ENCODE results near the gene COBLL1. TPM values are rescaled to one million over a fixed set of nuclear protein-coding genes. Genes with fewer than 3 reads are reported as not detected.
A peak's percentile ranks its signal among the peaks of the same experiment; 100 is the strongest.

Gene COBLL1, protein sequence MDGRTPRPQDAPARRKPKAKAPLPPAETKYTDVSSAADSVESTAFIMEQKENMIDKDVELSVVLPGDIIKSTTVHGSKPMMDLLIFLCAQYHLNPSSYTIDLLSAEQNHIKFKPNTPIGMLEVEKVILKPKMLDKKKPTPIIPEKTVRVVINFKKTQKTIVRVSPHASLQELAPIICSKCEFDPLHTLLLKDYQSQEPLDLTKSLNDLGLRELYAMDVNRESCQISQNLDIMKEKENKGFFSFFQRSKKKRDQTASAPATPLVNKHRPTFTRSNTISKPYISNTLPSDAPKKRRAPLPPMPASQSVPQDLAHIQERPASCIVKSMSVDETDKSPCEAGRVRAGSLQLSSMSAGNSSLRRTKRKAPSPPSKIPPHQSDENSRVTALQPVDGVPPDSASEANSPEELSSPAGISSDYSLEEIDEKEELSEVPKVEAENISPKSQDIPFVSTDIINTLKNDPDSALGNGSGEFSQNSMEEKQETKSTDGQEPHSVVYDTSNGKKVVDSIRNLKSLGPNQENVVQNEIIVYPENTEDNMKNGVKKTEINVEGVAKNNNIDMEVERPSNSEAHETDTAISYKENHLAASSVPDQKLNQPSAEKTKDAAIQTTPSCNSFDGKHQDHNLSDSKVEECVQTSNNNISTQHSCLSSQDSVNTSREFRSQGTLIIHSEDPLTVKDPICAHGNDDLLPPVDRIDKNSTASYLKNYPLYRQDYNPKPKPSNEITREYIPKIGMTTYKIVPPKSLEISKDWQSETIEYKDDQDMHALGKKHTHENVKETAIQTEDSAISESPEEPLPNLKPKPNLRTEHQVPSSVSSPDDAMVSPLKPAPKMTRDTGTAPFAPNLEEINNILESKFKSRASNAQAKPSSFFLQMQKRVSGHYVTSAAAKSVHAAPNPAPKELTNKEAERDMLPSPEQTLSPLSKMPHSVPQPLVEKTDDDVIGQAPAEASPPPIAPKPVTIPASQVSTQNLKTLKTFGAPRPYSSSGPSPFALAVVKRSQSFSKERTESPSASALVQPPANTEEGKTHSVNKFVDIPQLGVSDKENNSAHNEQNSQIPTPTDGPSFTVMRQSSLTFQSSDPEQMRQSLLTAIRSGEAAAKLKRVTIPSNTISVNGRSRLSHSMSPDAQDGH
- 37.1 and 47.0 TPM in 2 replicates for total RNA-seq (2022)
- percentile 79 among the genes with signal in this experiment for Bru-seq, nascent RNA
- percentile 67 among the genes with signal in this experiment for BruChase-seq, experiment 1, labeled RNA remaining after a 6-hour chase
- BruChase-seq, experiment 2, labeled RNA remaining after a 2-hour chase = percentile 68 among the genes with signal in this experiment
- long read RNA-seq, full-length matches to known transcripts = 17 of 50 reads
- long read RNA-seq, partial matches to known transcripts = 5 of 50 reads
- long read RNA-seq, other reads (novel, unspliced or antisense) = 28 of 50 reads

- intact Hi-C loops (cut with micrococcal nuclease) = loop anchor here (1.0 to 5.0 kb wide), 4 partner anchors 60 to 125 kb away; no protein-coding TSS in a partner anchor
- TF ChIP-seq CTCF (IDR thresholded peaks at IDR 0.05; ENCODE audit: unreplicated experiment) = peak; percentile 83
- H3K4me1 Mint-ChIP-seq (ENCODE audit: insufficient read depth, unreplicated experiment) = peaks cover 7% of the 10 kb centered on the region
- DNase-seq (ENCODE audit: unreplicated experiment) = peak; percentile 85
- ChIA-PET CTCF (interaction anchor here (0.6 to 3.7 kb wide), 54 partner anchors 11 to 1072 kb away, joined by 3 to 49 read pairs (median 4); no protein-coding TSS in a partner anchor), POLR2A (interaction anchor here (0.6 to 5.5 kb wide), 43 partner anchors 8 to 1050 kb away, joined by 3 to 65 read pairs (median 4); no protein-coding TSS in a partner anchor)
- peak within 1 kb of the TSS; percentile 98 for H3K4me3 Mint-ChIP-seq (ENCODE audit: unreplicated experiment)
- no peaks in the 10 kb centered on the region for H3K9me3 Mint-ChIP-seq (ENCODE audit: unreplicated experiment)
- H3K36me3 Mint-ChIP-seq (ENCODE audit: insufficient read depth, unreplicated experiment) = peaks cover 7% of the 10 kb centered on the region
- H3K27me3 Mint-ChIP-seq (ENCODE audit: insufficient read depth, unreplicated experiment) = no peaks in the 10 kb centered on the region
- BruUV-seq (replicated peaks) = no TSS peak
- peak within 1 kb of the TSS; percentile 50 for H3K27ac Mint-ChIP-seq (ENCODE audit: low read depth, unreplicated experiment)
Measured at GRCh38 chr2:164841719-164842623, at the start of gene COBLL1. COBLL1 (minus strand) TSS chr2:164841823; CDS start chr2:164841196, 627 bp downstream.

DNA sequence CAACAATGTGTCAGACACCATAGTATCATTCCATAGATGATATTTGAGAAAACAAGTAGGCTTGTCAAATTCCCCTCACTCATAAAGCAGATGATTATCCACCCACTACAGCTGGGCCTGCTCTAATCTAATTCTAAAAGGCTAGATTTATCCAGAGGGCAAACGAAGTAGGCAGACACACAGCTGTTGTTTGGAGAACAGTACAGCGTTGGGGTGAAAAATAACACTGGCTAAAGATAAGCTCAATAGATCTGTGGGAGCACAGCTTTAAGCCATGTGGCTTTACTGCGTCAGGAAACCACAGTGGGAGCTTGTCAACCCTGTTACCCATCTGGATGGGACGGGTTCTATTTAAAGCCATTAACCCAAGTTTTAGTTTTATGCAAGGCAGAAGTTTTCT, 48.9 kb upstream of the COBLL1 start:
- no peaks in the 10 kb centered on the region for H3K9me3 Mint-ChIP-seq (ENCODE audit: unreplicated experiment)
- no peak for DNase-seq (ENCODE audit: unreplicated experiment)
- CTCF ChIA-PET = interaction anchor here (0.6 to 1.1 kb wide), 2 partner anchors 8 to 10 kb away, joined by 3 to 6 read pairs; no protein-coding TSS in a partner anchor
- POLR2A ChIA-PET = no interaction called here
- intact Hi-C loops (cut with micrococcal nuclease) = no loop called here
- H3K4me1 Mint-ChIP-seq (ENCODE audit: insufficient read depth, unreplicated experiment) = no peaks in the 10 kb centered on the region
- H3K4me3 Mint-ChIP-seq (ENCODE audit: unreplicated experiment) = no peak overlapping the region
- TF ChIP-seq CTCF (IDR thresholded peaks at IDR 0.05; ENCODE audit: unreplicated experiment) = no peak
- BruUV-seq (replicated peaks) = no TSS peak
- H3K36me3 Mint-ChIP-seq (ENCODE audit: insufficient read depth, unreplicated experiment) = no peaks in the 10 kb centered on the region
- no peak overlapping the region for H3K27ac Mint-ChIP-seq (ENCODE audit: low read depth, unreplicated experiment)
- H3K27me3 Mint-ChIP-seq (ENCODE audit: insufficient read depth, unreplicated experiment) = no peaks in the 10 kb centered on the region

DNA sequence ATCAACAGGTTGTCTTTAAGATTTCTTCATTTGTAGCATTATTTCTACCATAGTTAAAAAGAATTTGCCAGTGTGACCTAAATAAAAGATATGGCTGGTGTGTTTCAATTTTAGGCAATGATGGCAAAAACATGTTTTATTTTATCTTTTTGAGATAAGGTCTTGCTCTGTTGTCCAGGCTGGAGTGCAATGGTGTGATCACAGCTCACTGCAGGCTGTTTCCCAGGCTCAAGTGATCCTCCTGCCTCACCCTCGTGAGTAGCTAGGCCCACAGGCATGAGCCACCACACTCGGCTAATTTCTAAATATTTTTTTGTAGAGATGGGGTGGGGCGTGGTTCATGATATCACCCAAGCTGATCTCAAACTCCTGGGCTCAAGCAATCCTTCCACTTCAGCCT, 47.0 kb upstream of the COBLL1 start:
- Mint-ChIP-seq H3K9me3 (ENCODE audit: unreplicated experiment) (no peaks in the 10 kb centered on the region), H3K36me3 (ENCODE audit: insufficient read depth, unreplicated experiment) (no peaks in the 10 kb centered on the region), H3K4me3 (ENCODE audit: unreplicated experiment) (no peak overlapping the region), H3K27me3 (ENCODE audit: insufficient read depth, unreplicated experiment) (no peaks in the 10 kb centered on the region), H3K27ac (ENCODE audit: low read depth, unreplicated experiment) (no peak overlapping the region), H3K4me1 (ENCODE audit: insufficient read depth, unreplicated experiment) (no peaks in the 10 kb centered on the region)
- TF ChIP-seq CTCF (IDR thresholded peaks at IDR 0.05; ENCODE audit: unreplicated experiment) = no peak
- DNase-seq (ENCODE audit: unreplicated experiment) = no peak
- ChIA-PET CTCF (interaction anchor here (0.8 to 1.1 kb wide), 3 partner anchors 8 to 46 kb away, joined by 3 to 4 read pairs (median 3); partner anchors contain the start of gene COBLL1), POLR2A (no interaction called here)
- intact Hi-C loops (cut with micrococcal nuclease) = no loop called here
- no TSS peak for BruUV-seq (replicated peaks)

All from MCF 10A (cell line).